ENCODE results near the gene BOLA2B. TPM values are rescaled to one million over a fixed set of nuclear protein-coding genes. Genes with fewer than 3 reads are reported as not detected.

The BOLA2B gene
- total RNA-seq, 2 donors from 2014 or later, result 125 to 134 TPM

DNA sequence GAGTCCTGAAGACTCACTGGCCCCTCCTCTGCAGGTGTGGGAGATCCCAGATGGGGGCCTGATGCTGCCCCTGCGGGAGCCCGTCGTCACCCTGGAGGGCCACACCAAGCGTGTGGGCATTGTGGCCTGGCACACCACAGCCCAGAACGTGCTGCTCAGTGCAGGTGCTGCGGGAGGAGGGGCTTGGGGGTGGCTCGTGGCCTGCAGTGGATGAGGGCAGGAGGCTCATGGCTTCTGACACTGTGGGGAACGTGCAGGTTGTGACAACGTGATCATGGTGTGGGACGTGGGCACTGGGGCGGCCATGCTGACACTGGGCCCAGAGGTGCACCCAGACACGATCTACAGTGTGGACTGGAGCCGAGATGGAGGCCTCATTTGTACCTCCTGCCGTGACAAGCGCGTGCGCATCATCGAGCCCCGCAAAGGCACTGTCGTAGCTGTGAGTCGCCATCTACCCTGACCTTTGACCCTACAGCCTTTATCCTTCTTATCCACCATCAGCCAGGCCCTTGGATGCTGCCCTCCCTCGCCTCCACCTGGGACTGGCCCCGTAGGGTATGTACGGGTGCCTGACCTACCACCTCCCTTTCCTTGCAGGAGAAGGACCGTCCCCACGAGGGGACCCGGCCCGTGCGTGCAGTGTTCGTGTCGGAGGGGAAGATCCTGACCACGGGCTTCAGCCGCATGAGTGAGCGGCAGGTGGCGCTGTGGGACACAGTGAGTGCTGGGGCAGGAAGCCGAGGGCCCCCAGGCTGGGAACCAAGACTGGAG lies 6.5 kb downstream of the BOLA2B start:
- peaks cover 2% of the 10 kb centered on the region for H3K4me1 ChIP-seq (ENCODE audit: control insufficient read depth, insufficient read depth, low read length)
- H3K9ac ChIP-seq (ENCODE audit: extremely low read depth, low read length, poor library complexity, severe bottlenecking), result no peak overlapping the region
- peaks cover 15% of the 10 kb centered on the region for H3K27me3 ChIP-seq (ENCODE audit: control insufficient read depth, insufficient read depth, low read length, poor library complexity, severe bottlenecking)
- TF ChIP-seq, protein P1, sequence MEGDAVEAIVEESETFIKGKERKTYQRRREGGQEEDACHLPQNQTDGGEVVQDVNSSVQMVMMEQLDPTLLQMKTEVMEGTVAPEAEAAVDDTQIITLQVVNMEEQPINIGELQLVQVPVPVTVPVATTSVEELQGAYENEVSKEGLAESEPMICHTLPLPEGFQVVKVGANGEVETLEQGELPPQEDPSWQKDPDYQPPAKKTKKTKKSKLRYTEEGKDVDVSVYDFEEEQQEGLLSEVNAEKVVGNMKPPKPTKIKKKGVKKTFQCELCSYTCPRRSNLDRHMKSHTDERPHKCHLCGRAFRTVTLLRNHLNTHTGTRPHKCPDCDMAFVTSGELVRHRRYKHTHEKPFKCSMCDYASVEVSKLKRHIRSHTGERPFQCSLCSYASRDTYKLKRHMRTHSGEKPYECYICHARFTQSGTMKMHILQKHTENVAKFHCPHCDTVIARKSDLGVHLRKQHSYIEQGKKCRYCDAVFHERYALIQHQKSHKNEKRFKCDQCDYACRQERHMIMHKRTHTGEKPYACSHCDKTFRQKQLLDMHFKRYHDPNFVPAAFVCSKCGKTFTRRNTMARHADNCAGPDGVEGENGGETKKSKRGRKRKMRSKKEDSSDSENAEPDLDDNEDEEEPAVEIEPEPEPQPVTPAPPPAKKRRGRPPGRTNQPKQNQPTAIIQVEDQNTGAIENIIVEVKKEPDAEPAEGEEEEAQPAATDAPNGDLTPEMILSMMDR (conservative IDR thresholded peaks at IDR 0.05), result peak; percentile 95
- Mint-ChIP-seq H3K4me1 (peaks cover 2% of the 10 kb centered on the region), H3K4me3 (no peak overlapping the region), H3K27me3 (ENCODE audit: insufficient read depth) (peaks cover 21% of the 10 kb centered on the region), H3K9me3 (no peaks in the 10 kb centered on the region), H3K36me3 (ENCODE audit: low read depth) (no peaks in the 10 kb centered on the region), H3K27ac (no peak overlapping the region)
- H3K36me3 ChIP-seq (ENCODE audit: control insufficient read depth, insufficient read depth, low read length), result no peaks in the 10 kb centered on the region
- DNase-seq, result peak; percentile 93
- 83 to 84% methylated on average over 26 to 36 of the region's 36 CpGs for WGBS, 2 experiments (ENCODE audit: insufficient coverage in 1 of 2, insufficient read length in 1 of 2)
- no peak overlapping the region for H3K4me3 ChIP-seq (ENCODE audit: low read length)
- no peaks in the 10 kb centered on the region for H3K9me3 ChIP-seq (ENCODE audit: control insufficient read depth, low read length)
- no peak overlapping the region for H3K27ac ChIP-seq (ENCODE audit: low read depth, low read length)

DNA sequence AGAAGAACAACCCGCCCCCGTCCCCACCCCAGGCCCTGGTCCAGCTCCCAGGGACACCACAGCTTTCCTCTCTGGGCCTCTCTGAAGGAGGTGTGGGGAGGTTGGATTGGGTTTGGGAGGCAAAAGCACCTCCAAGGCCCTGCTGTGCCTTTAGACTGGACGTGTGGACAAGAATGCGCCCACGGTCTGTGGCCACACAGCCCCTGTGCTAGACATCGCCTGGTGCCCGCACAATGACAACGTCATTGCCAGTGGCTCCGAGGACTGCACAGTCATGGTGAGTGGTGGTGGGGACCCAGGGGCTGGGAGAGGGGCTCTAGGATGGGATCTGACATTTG lies 7.1 kb downstream of the BOLA2B start:
- WGBS, 2 experiments (ENCODE audit: insufficient coverage in 1 of 2, insufficient read length in 1 of 2), result 92 to 94% methylated on average over 7 to 9 of the region's 9 CpGs
- H3K4me3 ChIP-seq (ENCODE audit: low read length), result no peak overlapping the region

DNA sequence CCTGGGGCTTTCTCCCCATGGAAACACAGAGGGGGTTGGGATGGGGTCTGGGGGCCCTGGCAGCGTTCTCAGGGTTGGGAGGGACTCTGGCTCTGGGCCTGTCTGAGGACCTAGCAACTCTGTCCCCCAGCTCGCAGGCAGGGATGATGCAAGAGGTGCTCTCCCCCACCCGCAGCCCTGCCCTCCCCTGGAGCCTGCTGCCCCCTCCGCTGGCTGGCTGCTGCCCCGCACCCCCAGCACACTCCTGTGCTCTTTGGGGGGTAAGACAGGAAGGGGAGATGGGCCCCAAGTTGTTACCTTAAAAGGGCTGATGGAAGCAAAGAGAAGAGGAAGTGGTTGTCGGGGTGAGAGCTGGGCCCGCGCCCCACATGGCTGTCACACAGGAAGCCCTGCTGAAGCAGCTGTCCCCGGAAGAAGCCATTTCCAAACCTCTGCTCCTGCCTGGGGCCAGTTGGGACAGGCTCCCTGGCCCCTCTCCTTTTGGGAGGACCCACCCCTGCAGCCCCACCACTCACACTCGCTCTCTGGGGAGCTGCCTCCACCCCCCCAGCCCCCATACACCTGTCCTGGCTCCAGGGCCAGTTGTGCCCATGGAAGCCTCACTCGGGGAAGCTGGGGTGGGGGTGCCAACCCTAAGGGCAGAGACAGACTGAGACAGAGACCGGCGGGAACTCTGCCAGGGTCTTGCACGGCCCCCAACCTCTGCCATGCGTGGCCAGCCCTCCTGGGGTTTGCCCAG lies 7.6 kb downstream of the BOLA2B start:
- peak; percentile 43 for DNase-seq
- peaks cover 2% of the 10 kb centered on the region for H3K4me1 Mint-ChIP-seq

More for the DNA sequence above, 7.1 kb downstream of the BOLA2B start:
- Histone ChIP-seq H3K9ac (ENCODE audit: extremely low read depth, low read length, poor library complexity, severe bottlenecking) (no peak overlapping the region), H3K27ac (ENCODE audit: low read depth, low read length) (no peak overlapping the region), H3K4me1 (ENCODE audit: control insufficient read depth, insufficient read depth, low read length) (peaks cover 2% of the 10 kb centered on the region), H3K9me3 (ENCODE audit: control insufficient read depth, low read length) (no peaks in the 10 kb centered on the region), H3K27me3 (ENCODE audit: control insufficient read depth, insufficient read depth, low read length, poor library complexity, severe bottlenecking) (peaks cover 17% of the 10 kb centered on the region), H3K36me3 (ENCODE audit: control insufficient read depth, insufficient read depth, low read length) (no peaks in the 10 kb centered on the region)
- TF ChIP-seq, protein P1 (conservative IDR thresholded peaks at IDR 0.05), result no peak
- H3K27me3 Mint-ChIP-seq (ENCODE audit: insufficient read depth), result peaks cover 26% of the 10 kb centered on the region
- peaks cover 2% of the 10 kb centered on the region for H3K4me1 Mint-ChIP-seq
- no peaks in the 10 kb centered on the region for H3K36me3 Mint-ChIP-seq (ENCODE audit: low read depth)
- DNase-seq, result no peak
- no peaks in the 10 kb centered on the region for H3K9me3 Mint-ChIP-seq
- H3K4me3 Mint-ChIP-seq, result no peak overlapping the region
- no peak overlapping the region for H3K27ac Mint-ChIP-seq

More for the DNA sequence above, 7.6 kb downstream of the BOLA2B start:
- WGBS, 2 experiments (ENCODE audit: insufficient coverage in 1 of 2, insufficient read length in 1 of 2), result 90 to 93% methylated on average over 2 to 15 of the region's 15 CpGs
- Histone ChIP-seq H3K9me3 (ENCODE audit: control insufficient read depth, low read length) (no peaks in the 10 kb centered on the region), H3K27me3 (ENCODE audit: control insufficient read depth, insufficient read depth, low read length, poor library complexity, severe bottlenecking) (peaks cover 17% of the 10 kb centered on the region), H3K9ac (ENCODE audit: extremely low read depth, low read length, poor library complexity, severe bottlenecking) (no peak overlapping the region), H3K36me3 (ENCODE audit: control insufficient read depth, insufficient read depth, low read length) (no peaks in the 10 kb centered on the region), H3K27ac (ENCODE audit: low read depth, low read length) (no peak overlapping the region), H3K4me3 (ENCODE audit: low read length) (no peak overlapping the region), H3K4me1 (ENCODE audit: control insufficient read depth, insufficient read depth, low read length) (peaks cover 2% of the 10 kb centered on the region)
- no peaks in the 10 kb centered on the region for H3K36me3 Mint-ChIP-seq (ENCODE audit: low read depth)
- no peaks in the 10 kb centered on the region for H3K9me3 Mint-ChIP-seq
- TF ChIP-seq, protein P1 (conservative IDR thresholded peaks at IDR 0.05), result no peak
- H3K4me3 Mint-ChIP-seq, result no peak overlapping the region
- H3K27me3 Mint-ChIP-seq (ENCODE audit: insufficient read depth), result peaks cover 31% of the 10 kb centered on the region
- H3K27ac Mint-ChIP-seq, result no peak overlapping the region
